ENCODE results near the gene CASZ1.

DNA sequence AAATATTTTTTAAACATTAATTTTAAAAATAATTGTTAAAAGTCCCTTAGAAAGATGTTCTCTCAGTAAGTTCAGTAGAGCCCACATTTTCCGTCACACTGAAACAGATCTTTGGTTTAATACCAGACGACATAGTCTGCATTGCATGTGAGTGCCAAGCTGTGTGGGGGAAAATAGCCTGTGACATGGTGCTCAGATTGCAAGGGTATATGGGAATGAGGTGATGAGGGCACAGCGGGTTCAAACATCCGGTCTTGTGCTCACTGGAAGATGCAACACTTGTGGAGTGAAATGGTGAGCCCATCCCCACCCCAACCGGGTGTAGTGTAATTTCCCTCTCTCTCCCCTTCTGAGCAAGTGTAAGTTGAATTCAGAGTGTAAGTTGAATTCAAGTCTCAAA lies 207.4 kb downstream of the CASZ1 start:
- no peak for TF ChIP-seq POLR2A (IDR thresholded peaks at IDR 0.05; ENCODE audit: low read depth, low read length)
- no peak for TF ChIP-seq POLR2AphosphoS5 (IDR thresholded peaks at IDR 0.05; ENCODE audit: low read depth, low read length)
- no peak for TF ChIP-seq TAF1 (IDR thresholded peaks at IDR 0.05; ENCODE audit: borderline replicate concordance, low read depth, low read length)

All from GM12892 (cell line).